Skeletal muscle tissue (tissue), 4 donors: ENCODE measurements around the gene PITPNC1. TPM values are rescaled to one million over a fixed set of nuclear protein-coding genes. Genes with fewer than 3 reads are reported as not detected.
"Not testable (repeated sequence)": the region's sequence is repeated elsewhere in the genome, so short reads cannot be mapped to it uniquely, and the experiment has no call there.

Experiments used
- H3K27ac ChIP-seq: one replicate; pipeline ENCODE4 v1.7.0; 2013; ENCODE audit warnings: mild to moderate bottlenecking, low read depth, low read length, inconsistent platforms
- H3K27me3 ChIP-seq, 3 donors: one replicate each; pipeline ENCODE4 v1.7.0; 2013; ENCODE audit warnings: low read length in 3 of 3; ENCODE audit not compliant: control insufficient read depth in 3 of 3, insufficient read depth in 3 of 3
- H3K36me3 ChIP-seq, 3 donors: one replicate each; pipeline ENCODE4 v1.7.0; 2013; ENCODE audit warnings: low read length in 3 of 3; ENCODE audit not compliant: control insufficient read depth in 3 of 3, insufficient read depth in 3 of 3
- H3K4me1 ChIP-seq, 3 donors: one replicate each; pipeline ENCODE4 v1.7.0; 2013; ENCODE audit warnings: low read length in 3 of 3, mild to moderate bottlenecking in 3 of 3; ENCODE audit not compliant: control insufficient read depth in 3 of 3, insufficient read depth in 3 of 3
- H3K4me3 ChIP-seq, 3 donors: one replicate each; pipeline ENCODE4 v1.7.0; 2013; ENCODE audit warnings: low read length in 3 of 3
- H3K9ac ChIP-seq, 3 donors: one replicate each; pipeline ENCODE4 v1.7.0; 2013; ENCODE audit warnings: low read length in 3 of 3, mild to moderate bottlenecking in 3 of 3, moderate library complexity in 2 of 3, low read depth in 1 of 3
- H3K9me3 ChIP-seq, 3 donors: one replicate each; pipeline ENCODE4 v1.7.0; 2013; ENCODE audit warnings: low read length in 3 of 3; ENCODE audit not compliant: control insufficient read depth in 3 of 3
- total RNA-seq: library from RNA; depleted of rRNA; stranded (reverse); fragments of >200 nt; gene quantifications from one replicate; pipeline ENCODE4 v1.2.3, GENCODE V29; 2014
- donor health status: Osteomylitis.

Gene PITPNC1
- total RNA-seq, 1 donor from 2014 or later, result 9.4 TPM

GRCh38 chr17:67478401-67479041 lies 101.4 kb downstream of the PITPNC1 start:
- H3K4me1 ChIP-seq, result peaks cover 9 to 17% (median 15%) of the 10 kb centered on the region in 3 donors
- no peaks in the 10 kb centered on the region for H3K9me3 ChIP-seq
- H3K9ac ChIP-seq, result no peak overlapping the region
- H3K4me3 ChIP-seq, result no peak overlapping the region
- H3K27ac ChIP-seq, result peak overlapping the region; percentile 20
- peaks cover 0 to 4% (median 0%) of the 10 kb centered on the region in 3 donors for H3K27me3 ChIP-seq
- no peaks in the 10 kb centered on the region for H3K36me3 ChIP-seq

DNA sequence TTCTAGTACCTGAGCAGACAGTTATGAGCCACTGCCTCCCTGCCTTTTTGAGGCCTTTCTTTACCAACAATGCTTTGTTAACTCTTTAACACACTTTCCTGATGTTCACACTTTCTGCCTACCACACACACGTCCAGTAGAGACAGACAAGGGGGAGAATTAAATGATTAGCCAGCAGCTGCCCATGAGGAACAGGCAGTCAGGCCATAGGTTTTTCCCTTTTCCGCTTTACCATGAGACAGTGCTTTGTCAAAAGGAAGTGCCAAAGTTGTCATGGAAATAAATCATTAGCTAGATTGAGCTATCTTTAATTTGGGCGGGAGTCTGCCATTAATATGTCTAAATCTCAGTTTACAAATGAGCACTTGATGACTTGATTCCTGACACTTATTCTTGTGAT lies 102.1 kb downstream of the PITPNC1 start:
- no peaks in the 10 kb centered on the region for H3K9me3 ChIP-seq
- H3K4me1 ChIP-seq, result peaks cover 9 to 17% (median 15%) of the 10 kb centered on the region in 3 donors
- no peak overlapping the region for H3K27ac ChIP-seq
- no peak overlapping the region for H3K9ac ChIP-seq
- H3K27me3 ChIP-seq, result peaks cover 0 to 3% (median 0%) of the 10 kb centered on the region in 3 donors
- no peak overlapping the region for H3K4me3 ChIP-seq
- no peaks in the 10 kb centered on the region for H3K36me3 ChIP-seq

DNA sequence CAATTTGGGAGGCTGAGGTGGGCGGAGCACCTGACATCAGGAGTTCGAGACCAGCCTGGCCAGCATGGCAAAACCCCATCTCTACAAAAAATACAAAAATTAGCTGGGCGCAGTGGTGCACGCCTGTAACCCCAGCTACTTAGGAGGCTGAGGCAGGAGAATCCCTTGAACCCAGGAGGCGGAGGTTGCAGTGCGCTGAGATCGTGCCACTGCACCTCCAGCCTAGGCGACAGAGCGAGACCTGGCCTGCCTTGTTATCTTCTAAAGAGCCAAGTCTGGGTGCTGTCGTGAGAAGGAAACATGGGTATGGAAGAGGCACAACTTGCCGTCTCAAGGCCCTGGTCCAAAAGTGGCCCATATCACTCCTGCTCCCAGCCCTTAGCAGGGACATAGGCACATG lies 103.9 kb downstream of the PITPNC1 start:
- H3K9ac ChIP-seq, H3K27ac ChIP-seq, H3K27me3 ChIP-seq, H3K4me3 ChIP-seq, H3K9me3 ChIP-seq, H3K4me1 ChIP-seq, H3K36me3 ChIP-seq: not testable (repeated sequence)

DNA sequence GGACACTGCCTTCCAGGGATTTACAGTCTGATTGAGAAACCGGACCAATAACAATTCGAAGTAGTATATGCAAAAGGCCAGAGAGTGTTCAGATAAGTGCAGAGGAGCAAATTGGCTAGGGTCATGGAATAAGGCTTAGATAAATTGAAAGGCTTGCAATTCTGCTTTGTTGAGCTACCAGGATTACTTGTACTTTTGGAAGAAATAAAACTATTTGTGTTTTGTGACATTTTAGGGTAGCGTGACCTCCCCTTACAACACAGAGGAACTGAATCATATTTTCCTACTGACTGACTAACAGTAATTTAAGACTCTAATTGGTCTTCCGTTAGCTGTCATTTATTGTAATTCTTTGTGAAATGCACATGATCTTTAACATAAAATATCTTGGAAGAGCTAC lies 104.7 kb downstream of the PITPNC1 start:
- no peak overlapping the region for H3K27ac ChIP-seq
- H3K4me1 ChIP-seq, result peaks cover 0 to 3% (median 2%) of the 10 kb centered on the region in 3 donors
- no peak overlapping the region for H3K9ac ChIP-seq

DNA sequence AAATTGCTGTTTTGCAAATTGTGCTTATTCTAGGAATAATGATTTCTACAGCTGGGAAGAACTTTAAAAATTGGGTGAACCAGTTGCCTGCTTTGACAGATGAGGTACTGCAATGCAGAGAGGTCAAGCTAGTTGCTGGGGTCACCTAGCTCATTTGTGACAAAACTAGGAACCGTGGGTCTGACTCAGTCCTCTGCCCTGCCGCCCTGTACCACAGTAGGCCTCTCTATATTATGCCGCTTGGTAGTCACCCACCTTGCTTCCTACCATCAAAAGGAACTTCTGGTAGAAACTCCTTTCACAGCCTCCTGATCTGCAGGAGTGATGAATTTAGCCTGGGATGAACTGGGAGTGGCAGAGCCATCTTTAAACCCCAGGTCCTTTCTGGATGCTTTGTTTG lies 105.7 kb downstream of the PITPNC1 start:
- Histone ChIP-seq H3K4me1 (peaks cover 0 to 2% (median under 1%) of the 10 kb centered on the region in 3 donors), H3K9ac (no peak overlapping the region), H3K4me3 (no peak overlapping the region), H3K9me3 (no peaks in the 10 kb centered on the region), H3K27me3 (no peaks in the 10 kb centered on the region), H3K27ac (no peak overlapping the region), H3K36me3 (no peaks in the 10 kb centered on the region)

More for the DNA sequence above, 104.7 kb downstream of the PITPNC1 start:
- Histone ChIP-seq H3K36me3 (no peaks in the 10 kb centered on the region), H3K27me3 (no peaks in the 10 kb centered on the region), H3K4me3 (no peak overlapping the region), H3K9me3 (no peaks in the 10 kb centered on the region)

DNA sequence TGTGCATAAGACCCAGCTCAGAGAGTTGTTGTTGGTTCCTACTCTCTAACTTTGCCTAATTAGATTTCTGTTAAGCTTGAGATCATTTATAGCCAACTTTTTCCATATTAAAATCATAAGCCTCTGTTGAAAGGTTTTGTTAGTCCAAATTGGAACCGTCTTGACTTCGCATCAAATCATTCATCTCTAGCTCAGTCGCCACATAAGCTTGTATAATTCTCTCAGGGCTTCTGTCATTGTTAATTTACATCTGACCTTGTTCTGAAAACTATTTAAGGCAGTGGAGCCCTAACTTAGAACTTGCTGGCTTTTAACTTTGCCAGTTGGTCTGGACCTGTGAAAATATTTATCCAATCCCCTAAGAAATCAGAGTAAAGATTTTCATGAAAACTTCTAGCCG lies 107.2 kb downstream of the PITPNC1 start:
- no peak overlapping the region for H3K9ac ChIP-seq
- no peaks in the 10 kb centered on the region for H3K9me3 ChIP-seq
- no peak overlapping the region for H3K27ac ChIP-seq
- no peaks in the 10 kb centered on the region for H3K36me3 ChIP-seq
- no peak overlapping the region for H3K4me3 ChIP-seq
- H3K27me3 ChIP-seq, result no peaks in the 10 kb centered on the region
- H3K4me1 ChIP-seq, result peaks cover 0 to 3% (median 2%) of the 10 kb centered on the region in 3 donors

DNA sequence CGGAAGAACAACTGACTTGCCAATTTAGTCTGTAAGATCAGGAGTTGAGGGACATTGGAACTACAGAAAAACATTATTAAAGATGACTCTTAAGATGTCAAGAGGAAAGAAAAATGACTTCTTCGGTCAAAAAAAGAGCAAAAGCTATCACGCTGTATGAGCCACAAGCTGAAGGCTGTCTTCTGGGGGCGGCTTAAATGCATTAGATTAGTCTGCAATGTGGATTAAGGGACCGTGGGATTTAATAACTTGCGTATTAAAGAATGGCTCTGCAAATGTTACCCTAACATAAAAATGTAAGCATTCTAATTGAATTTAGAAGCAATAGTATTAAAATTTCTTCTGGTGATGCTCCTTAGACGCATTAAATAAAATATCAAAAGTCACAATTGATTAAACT lies 108.6 kb downstream of the PITPNC1 start:
- Histone ChIP-seq H3K9ac (no peak overlapping the region), H3K4me3 (no peak overlapping the region), H3K36me3 (no peaks in the 10 kb centered on the region), H3K27me3 (no peaks in the 10 kb centered on the region), H3K9me3 (no peaks in the 10 kb centered on the region), H3K27ac (no peak overlapping the region), H3K4me1 (peaks cover 3 to 7% (median 6%) of the 10 kb centered on the region in 3 donors)

GRCh38 chr17:67487506-67487905 lies 110.4 kb downstream of the PITPNC1 start:
- Histone ChIP-seq H3K27ac (peak overlapping the region; percentile 3), H3K9ac (no peak overlapping the region)

GRCh38 chr17:67488161-67488560 lies 111.1 kb downstream of the PITPNC1 start:
- Histone ChIP-seq H3K9me3 (no peaks in the 10 kb centered on the region), H3K27ac (peak overlapping the region; percentile 3), H3K9ac (no peak overlapping the region), H3K36me3 (no peaks in the 10 kb centered on the region), H3K4me1 (peaks cover 25 to 28% (median 28%) of the 10 kb centered on the region in 3 donors), H3K27me3 (peaks cover 0 to 4% (median 0%) of the 10 kb centered on the region in 3 donors), H3K4me3 (no peak overlapping the region)

More at GRCh38 chr17:67487506-67487905, 110.4 kb downstream of the PITPNC1 start:
- Histone ChIP-seq H3K4me1 (peaks cover 21 to 25% (median 21%) of the 10 kb centered on the region in 3 donors), H3K9me3 (no peaks in the 10 kb centered on the region), H3K36me3 (no peaks in the 10 kb centered on the region), H3K27me3 (peaks cover 0 to 4% (median 0%) of the 10 kb centered on the region in 3 donors), H3K4me3 (no peak overlapping the region)

GRCh38 chr17:67488768-67489167 lies 111.7 kb downstream of the PITPNC1 start:
- H3K4me1 ChIP-seq, result peaks cover 28 to 30% (median 29%) of the 10 kb centered on the region in 3 donors
- H3K27me3 ChIP-seq, result peaks cover 0 to 4% (median 0%) of the 10 kb centered on the region in 3 donors
- no peak overlapping the region for H3K9ac ChIP-seq
- no peak overlapping the region for H3K27ac ChIP-seq
- H3K9me3 ChIP-seq, result no peaks in the 10 kb centered on the region
- H3K36me3 ChIP-seq, result no peaks in the 10 kb centered on the region
- no peak overlapping the region for H3K4me3 ChIP-seq
